ENCODE data around the gene FOXF2.

The FOXF2 gene

GRCh38 chr6:1385129-1386037 lies 4.0 kb upstream of the FOXF2 start:
- Histone ChIP-seq H3K36me3 (ENCODE audit: insufficient read depth, low read length) (no peaks in the 10 kb centered on the region), H3K4me3 (ENCODE audit: low read length) (no peak overlapping the region), H3K27me3 (ENCODE audit: insufficient read depth, low read length) (peaks cover 99% of the 10 kb centered on the region), H3K9me3 (ENCODE audit: insufficient read depth, low read depth, low read length) (0 out of 2 replicates have a peak, but pooled peaks cover 6% of the 10 kb centered on the region), H3K9ac (ENCODE audit: low read depth, low read length) (no peak overlapping the region), H3K4me1 (ENCODE audit: insufficient read depth, low read length) (peaks cover 15% of the 10 kb centered on the region), H3K27ac (ENCODE audit: low read depth, low read length) (no peak overlapping the region)
- WGBS, result 2% methylated on average over 36 of the region's 39 CpGs

DNA sequence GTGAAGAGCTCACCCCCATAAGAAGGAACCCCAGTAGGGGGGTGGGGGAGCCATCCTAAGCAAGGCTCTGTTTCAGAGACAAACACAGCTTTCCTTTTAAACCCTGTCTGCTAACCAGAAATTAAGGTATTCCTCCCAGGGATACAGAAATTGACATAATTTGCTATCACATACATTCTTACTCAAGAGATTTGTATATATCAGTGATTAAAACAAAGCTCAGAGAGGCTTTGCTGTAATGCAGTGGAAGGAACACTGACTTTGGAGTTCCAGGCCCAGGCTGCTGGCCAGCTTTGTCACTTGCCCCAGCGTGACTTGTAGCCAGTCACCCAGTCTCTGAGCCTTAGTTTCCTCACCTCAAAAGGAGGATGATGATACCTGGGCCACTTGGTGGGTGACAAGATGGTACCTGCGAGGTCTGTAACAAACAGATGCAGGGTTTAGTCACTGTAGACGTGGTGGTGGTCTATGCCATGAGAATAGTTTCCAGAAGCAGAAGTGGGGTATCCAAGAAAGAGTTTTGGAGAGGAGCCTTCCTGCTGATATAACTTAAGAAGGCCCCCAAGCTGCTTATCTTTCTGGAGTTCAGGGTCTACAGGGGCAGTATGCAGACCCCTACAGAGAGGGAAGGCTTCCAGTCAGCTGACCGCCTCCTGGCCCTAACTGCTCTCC lies 3.2 kb upstream of the FOXF2 start:
- H3K4me1 ChIP-seq (ENCODE audit: insufficient read depth, low read length), result peaks cover 10% of the 10 kb centered on the region
- WGBS, result 32% methylated on average over 4 of the region's 4 CpGs

DNA sequence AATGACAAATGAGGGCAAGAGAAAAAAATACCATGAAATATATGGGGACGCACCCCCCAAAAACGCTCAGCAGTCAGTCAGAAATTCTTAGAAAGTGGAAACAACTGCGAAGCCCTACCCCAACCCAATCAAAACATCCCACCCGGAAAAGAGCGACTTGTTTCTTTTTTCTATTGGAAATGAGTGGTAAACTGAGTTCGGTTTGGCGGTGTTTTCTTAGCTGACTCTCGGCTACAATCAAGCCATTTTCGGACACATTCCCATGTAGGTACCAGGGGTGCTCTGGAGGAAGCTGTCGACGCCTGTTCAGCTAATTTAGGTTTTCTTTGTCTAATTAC lies 1.9 kb upstream of the FOXF2 start:
- Histone ChIP-seq H3K9ac (ENCODE audit: low read depth, low read length) (no peak overlapping the region), H3K27me3 (ENCODE audit: insufficient read depth, low read length) (peaks cover 99% of the 10 kb centered on the region), H3K36me3 (ENCODE audit: insufficient read depth, low read length) (no peaks in the 10 kb centered on the region), H3K4me3 (ENCODE audit: low read length) (no peak overlapping the region), H3K27ac (ENCODE audit: low read depth, low read length) (no peak overlapping the region), H3K9me3 (ENCODE audit: insufficient read depth, low read depth, low read length) (0 out of 2 replicates have a peak, but pooled peaks cover 4% of the 10 kb centered on the region), H3K4me1 (ENCODE audit: insufficient read depth, low read length) (peaks cover 9% of the 10 kb centered on the region; the same call in 1 of the 2 replicates)
- WGBS, result 3% methylated on average over 9 of the region's 11 CpGs

More for the DNA sequence above, 3.2 kb upstream of the FOXF2 start:
- Histone ChIP-seq H3K27me3 (ENCODE audit: insufficient read depth, low read length) (peaks cover 99% of the 10 kb centered on the region), H3K9ac (ENCODE audit: low read depth, low read length) (no peak overlapping the region), H3K4me3 (ENCODE audit: low read length) (no peak overlapping the region), H3K36me3 (ENCODE audit: insufficient read depth, low read length) (no peaks in the 10 kb centered on the region), H3K9me3 (ENCODE audit: insufficient read depth, low read depth, low read length) (0 out of 2 replicates have a peak, but pooled peaks cover 4% of the 10 kb centered on the region), H3K27ac (ENCODE audit: low read depth, low read length) (no peak overlapping the region)

DNA sequence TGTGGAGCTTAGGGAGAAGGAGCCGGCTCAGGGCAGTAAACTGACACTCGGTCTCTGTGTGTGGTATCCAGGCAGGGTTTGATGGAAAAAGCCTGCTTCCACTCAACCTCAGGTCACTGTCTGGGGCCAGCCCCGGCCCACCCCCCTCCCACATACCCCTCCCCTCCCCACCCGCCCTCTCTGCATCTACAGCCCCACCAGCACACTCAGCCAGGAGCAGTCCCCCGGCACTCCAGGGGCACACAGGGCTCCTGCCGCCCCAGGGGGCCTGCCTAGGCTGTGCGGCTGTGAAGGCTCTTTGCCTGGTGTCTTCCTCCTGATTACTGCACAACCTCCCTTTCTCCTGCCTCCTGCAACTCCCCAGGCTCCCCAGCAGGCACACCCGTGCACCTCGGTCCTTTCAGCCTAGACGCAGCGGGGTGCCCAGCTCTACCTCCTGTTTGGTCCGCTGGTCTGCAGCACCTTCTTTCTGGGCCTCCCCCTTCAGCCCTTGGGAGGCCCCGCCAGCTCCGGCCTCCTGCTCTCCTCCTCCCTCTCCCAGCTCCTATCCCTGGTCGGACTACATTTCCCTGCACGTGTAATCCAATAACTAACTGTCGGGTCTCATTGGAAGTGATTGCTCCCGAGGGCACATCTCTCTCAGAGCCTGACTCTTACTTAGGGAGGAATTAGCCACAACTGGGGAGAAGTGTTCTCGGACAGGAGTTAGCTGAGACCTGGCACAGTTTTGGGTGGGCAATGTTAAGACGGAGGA lies 1.3 kb upstream of the FOXF2 start:
- Histone ChIP-seq H3K27me3 (ENCODE audit: insufficient read depth, low read length) (peaks cover 99% of the 10 kb centered on the region), H3K9me3 (ENCODE audit: insufficient read depth, low read depth, low read length) (0 out of 2 replicates have a peak, but pooled peaks cover 4% of the 10 kb centered on the region), H3K27ac (ENCODE audit: low read depth, low read length) (no peak overlapping the region), H3K4me3 (ENCODE audit: low read length) (no peak overlapping the region), H3K4me1 (ENCODE audit: insufficient read depth, low read length) (peaks cover 9% of the 10 kb centered on the region; the same call in 1 of the 2 replicates), H3K36me3 (ENCODE audit: insufficient read depth, low read length) (no peaks in the 10 kb centered on the region), H3K9ac (ENCODE audit: low read depth, low read length) (no peak overlapping the region)
- 2% methylated on average over 19 of the region's 20 CpGs for WGBS

GRCh38 chr6:1388630-1389368 lies 577 bp upstream of the FOXF2 start:
- WGBS, result 1% methylated on average over 36 of the region's 36 CpGs
- Histone ChIP-seq H3K27ac (ENCODE audit: low read depth, low read length) (no peak overlapping the region), H3K27me3 (ENCODE audit: insufficient read depth, low read length) (peaks cover 99% of the 10 kb centered on the region), H3K9me3 (ENCODE audit: insufficient read depth, low read depth, low read length) (0 out of 2 replicates have a peak, but pooled peaks cover 4% of the 10 kb centered on the region), H3K4me3 (ENCODE audit: low read length) (peak overlapping the region; percentile 30; the same call in 1 of the 2 replicates), H3K9ac (ENCODE audit: low read depth, low read length) (no peak overlapping the region), H3K4me1 (ENCODE audit: insufficient read depth, low read length) (peaks cover 12% of the 10 kb centered on the region; the same call in 1 of the 2 replicates), H3K36me3 (ENCODE audit: insufficient read depth, low read length) (no peaks in the 10 kb centered on the region)

GRCh38 chr6:1390133-1390945 lies 963 bp downstream of the FOXF2 start:
- no peak overlapping the region for H3K27ac ChIP-seq (ENCODE audit: low read depth, low read length)

GRCh38 chr6:1390946-1391799 lies 1.8 kb downstream of the FOXF2 start:
- 0 out of 2 replicates have a peak overlapping the region, but pooled peaks have one; percentile 16 for H3K4me3 ChIP-seq (ENCODE audit: low read length)
- H3K27ac ChIP-seq (ENCODE audit: low read depth, low read length), result no peak overlapping the region
- no peaks in the 10 kb centered on the region for H3K36me3 ChIP-seq (ENCODE audit: insufficient read depth, low read length)
- H3K9me3 ChIP-seq (ENCODE audit: insufficient read depth, low read depth, low read length), result no peaks in the 10 kb centered on the region
- 5% methylated on average over 29 of the region's 30 CpGs for WGBS
- H3K27me3 ChIP-seq (ENCODE audit: insufficient read depth, low read length), result peaks cover 99% of the 10 kb centered on the region
- no peak overlapping the region for H3K9ac ChIP-seq (ENCODE audit: low read depth, low read length)
- peaks cover 20% of the 10 kb centered on the region for H3K4me1 ChIP-seq (ENCODE audit: insufficient read depth, low read length)

More at GRCh38 chr6:1390133-1390945, 963 bp downstream of the FOXF2 start:
- Histone ChIP-seq H3K9ac (ENCODE audit: low read depth, low read length) (no peak overlapping the region), H3K36me3 (ENCODE audit: insufficient read depth, low read length) (no peaks in the 10 kb centered on the region), H3K4me3 (ENCODE audit: low read length) (peak overlapping the region; percentile 36), H3K9me3 (ENCODE audit: insufficient read depth, low read depth, low read length) (0 out of 2 replicates have a peak, but pooled peaks cover 2% of the 10 kb centered on the region), H3K4me1 (ENCODE audit: insufficient read depth, low read length) (peaks cover 17% of the 10 kb centered on the region), H3K27me3 (ENCODE audit: insufficient read depth, low read length) (peaks cover 99% of the 10 kb centered on the region)
- 1% methylated on average over 106 of the region's 106 CpGs for WGBS

GRCh38 chr6:1391800-1392309 lies 2.5 kb downstream of the FOXF2 start:
- H3K27me3 ChIP-seq (ENCODE audit: insufficient read depth, low read length), result peaks cover 99% of the 10 kb centered on the region
- no peaks in the 10 kb centered on the region for H3K9me3 ChIP-seq (ENCODE audit: insufficient read depth, low read depth, low read length)
- H3K9ac ChIP-seq (ENCODE audit: low read depth, low read length), result no peak overlapping the region
- no peak overlapping the region for H3K4me3 ChIP-seq (ENCODE audit: low read length)
- H3K27ac ChIP-seq (ENCODE audit: low read depth, low read length), result no peak overlapping the region
- 11% methylated on average over 11 of the region's 11 CpGs for WGBS
- peaks cover 26% of the 10 kb centered on the region for H3K4me1 ChIP-seq (ENCODE audit: insufficient read depth, low read length)
- H3K36me3 ChIP-seq (ENCODE audit: insufficient read depth, low read length), result no peaks in the 10 kb centered on the region

All from HUES64 (cell line).